DOHH2 (cell line): ENCODE results near the gene ABTB2.

Experiments
- H3F3A ChIP-seq: fragments of 200-600 bp; sonication (generic), shearing (Covaris generic); 2 replicates; pipeline ENCODE4 v1.6.0; 2016; ENCODE audit warnings: antibody characterized with exemption, mild to moderate bottlenecking; ENCODE audit not compliant: control insufficient read depth, insufficient read depth
- H3K27ac ChIP-seq: fragments of 200-600 bp; sonication (generic); 2 replicates; pipeline ENCODE4 v1.5.1; 2014; ENCODE audit warnings: low read depth, mild to moderate bottlenecking, low read length, moderate library complexity
- H3K27me3 ChIP-seq: fragments of 200-600 bp; sonication (generic); 2 replicates; pipeline ENCODE4 v1.6.1; 2014; ENCODE audit warnings: mild to moderate bottlenecking, low read length, mixed read lengths; ENCODE audit not compliant: control insufficient read depth
- H3K36me3 ChIP-seq: fragments of 200-600 bp; sonication (generic); 2 replicates; pipeline ENCODE4 v1.6.1; 2014; ENCODE audit warnings: mild to moderate bottlenecking, low read length, moderate library complexity, mixed read lengths; ENCODE audit not compliant: control insufficient read depth
- H3K4me1 ChIP-seq: fragments of 200-600 bp; sonication (generic); 2 replicates; pipeline ENCODE4 v1.6.1; 2014; ENCODE audit warnings: mild to moderate bottlenecking, low read length, mixed read lengths; ENCODE audit not compliant: control insufficient read depth
- H3K4me2 ChIP-seq: fragments of 200-600 bp; sonication (generic); 2 replicates; pipeline ENCODE4 v1.6.0; 2014; ENCODE audit warnings: mild to moderate bottlenecking, low read length, moderate library complexity
- H3K4me3 ChIP-seq: fragments of 200-600 bp; sonication (generic); 2 replicates; pipeline ENCODE4 v1.5.1; 2014; ENCODE audit warnings: mild to moderate bottlenecking, low read length, mixed read lengths
- H3K79me2 ChIP-seq: fragments of 200-600 bp; sonication (generic); 2 replicates; pipeline ENCODE4 v1.6.1; 2014; ENCODE audit warnings: mild to moderate bottlenecking, low read length, mixed read lengths; ENCODE audit not compliant: control insufficient read depth
- H3K9me2 ChIP-seq: fragments of 200-600 bp; sonication (generic); replicated peaks from 2 replicates; pipeline ENCODE4 v1.6.1; 2014; ENCODE audit warnings: mild to moderate bottlenecking, low read length, mixed read lengths; ENCODE audit not compliant: control insufficient read depth
- H3K9me3 ChIP-seq: fragments of 200-600 bp; sonication (generic); 2 replicates; pipeline ENCODE4 v1.6.1; 2014; ENCODE audit warnings: antibody characterized with exemption, low read length, mixed read lengths; ENCODE audit not compliant: control insufficient read depth, insufficient read depth
- H4K20me1 ChIP-seq: fragments of 200-600 bp; sonication (generic); 2 replicates; pipeline ENCODE4 v1.6.0; 2014; ENCODE audit warnings: low read depth, mild to moderate bottlenecking, antibody characterized with exemption, low read length, moderate library complexity; ENCODE audit not compliant: control insufficient read depth, insufficient read depth
- EZH2phosphoT487 ChIP-seq: fragments of 200-600 bp; sonication (generic); IDR thresholded peaks from 2 replicates; pipeline ENCODE4 v1.6.1; 2017; ENCODE audit warnings: borderline replicate concordance, mild to moderate bottlenecking, antibody characterized with exemption, low read length, moderate library complexity, mixed read lengths
- TF ChIP-seq, protein P1 (sequence below): fragments of 200-600 bp; sonication (generic); IDR thresholded peaks from one replicate; pipeline ENCODE4 v1.5.1; 2014; ENCODE audit warnings: antibody characterized with exemption, mild to moderate bottlenecking, low read depth, low read length; ENCODE audit not compliant: poor library complexity, severe bottlenecking

Gene ABTB2

DNA sequence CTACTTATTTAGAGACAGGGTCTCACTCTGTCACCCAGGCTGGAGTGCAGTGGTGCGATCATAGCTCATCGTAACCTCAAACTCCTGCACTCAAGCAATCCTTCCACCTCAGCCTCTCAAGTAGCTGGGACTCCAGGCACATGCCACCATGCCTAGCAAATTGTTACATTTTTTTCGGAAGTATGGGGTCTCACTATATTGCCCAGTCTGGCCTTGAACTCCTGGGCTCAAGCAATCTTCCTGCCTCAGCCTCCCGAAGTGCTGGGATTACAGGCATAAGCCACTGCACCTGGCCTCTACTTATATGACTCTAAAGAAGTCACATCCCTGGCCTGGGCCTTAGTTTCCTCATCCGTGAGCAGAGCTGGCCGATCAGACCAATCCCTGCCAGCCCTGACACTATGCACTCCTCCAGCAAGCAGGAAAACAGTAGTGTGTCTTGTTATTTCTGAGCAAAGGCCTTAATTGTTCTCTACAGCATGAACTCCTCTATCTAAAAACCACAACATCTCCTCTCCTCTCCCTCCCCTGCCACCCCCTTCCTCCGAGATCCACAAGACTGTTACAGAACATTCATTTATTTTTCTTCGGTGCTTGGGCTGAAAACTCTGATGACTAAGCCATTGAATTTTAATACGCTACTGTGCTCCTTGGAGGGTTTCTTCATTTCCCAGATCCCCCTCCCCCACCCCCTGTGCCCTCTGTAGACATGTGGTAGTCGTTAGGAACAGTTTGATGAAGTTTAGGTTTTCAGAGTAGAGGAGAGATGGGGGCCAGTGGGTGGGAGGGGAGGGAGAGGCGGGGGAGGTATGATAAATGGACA is 91.5 kb downstream of the ABTB2 start:
- TF ChIP-seq EZH2phosphoT487, result no peak
- TF ChIP-seq, protein P1, sequence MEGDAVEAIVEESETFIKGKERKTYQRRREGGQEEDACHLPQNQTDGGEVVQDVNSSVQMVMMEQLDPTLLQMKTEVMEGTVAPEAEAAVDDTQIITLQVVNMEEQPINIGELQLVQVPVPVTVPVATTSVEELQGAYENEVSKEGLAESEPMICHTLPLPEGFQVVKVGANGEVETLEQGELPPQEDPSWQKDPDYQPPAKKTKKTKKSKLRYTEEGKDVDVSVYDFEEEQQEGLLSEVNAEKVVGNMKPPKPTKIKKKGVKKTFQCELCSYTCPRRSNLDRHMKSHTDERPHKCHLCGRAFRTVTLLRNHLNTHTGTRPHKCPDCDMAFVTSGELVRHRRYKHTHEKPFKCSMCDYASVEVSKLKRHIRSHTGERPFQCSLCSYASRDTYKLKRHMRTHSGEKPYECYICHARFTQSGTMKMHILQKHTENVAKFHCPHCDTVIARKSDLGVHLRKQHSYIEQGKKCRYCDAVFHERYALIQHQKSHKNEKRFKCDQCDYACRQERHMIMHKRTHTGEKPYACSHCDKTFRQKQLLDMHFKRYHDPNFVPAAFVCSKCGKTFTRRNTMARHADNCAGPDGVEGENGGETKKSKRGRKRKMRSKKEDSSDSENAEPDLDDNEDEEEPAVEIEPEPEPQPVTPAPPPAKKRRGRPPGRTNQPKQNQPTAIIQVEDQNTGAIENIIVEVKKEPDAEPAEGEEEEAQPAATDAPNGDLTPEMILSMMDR, result no peak
- Histone ChIP-seq H3K27ac (no peak overlapping the region), H3K4me2 (no peak overlapping the region), H3F3A (no peaks in the 10 kb centered on the region), H3K4me3 (no peak overlapping the region), H4K20me1 (no peaks in the 10 kb centered on the region), H3K9me2 (no peaks in the 10 kb centered on the region), H3K9me3 (no peaks in the 10 kb centered on the region), H3K79me2 (no peaks in the 10 kb centered on the region), H3K27me3 (peaks cover 9% of the 10 kb centered on the region; the same call in 1 of the 2 replicates), H3K4me1 (no peaks in the 10 kb centered on the region), H3K36me3 (no peaks in the 10 kb centered on the region)

DNA sequence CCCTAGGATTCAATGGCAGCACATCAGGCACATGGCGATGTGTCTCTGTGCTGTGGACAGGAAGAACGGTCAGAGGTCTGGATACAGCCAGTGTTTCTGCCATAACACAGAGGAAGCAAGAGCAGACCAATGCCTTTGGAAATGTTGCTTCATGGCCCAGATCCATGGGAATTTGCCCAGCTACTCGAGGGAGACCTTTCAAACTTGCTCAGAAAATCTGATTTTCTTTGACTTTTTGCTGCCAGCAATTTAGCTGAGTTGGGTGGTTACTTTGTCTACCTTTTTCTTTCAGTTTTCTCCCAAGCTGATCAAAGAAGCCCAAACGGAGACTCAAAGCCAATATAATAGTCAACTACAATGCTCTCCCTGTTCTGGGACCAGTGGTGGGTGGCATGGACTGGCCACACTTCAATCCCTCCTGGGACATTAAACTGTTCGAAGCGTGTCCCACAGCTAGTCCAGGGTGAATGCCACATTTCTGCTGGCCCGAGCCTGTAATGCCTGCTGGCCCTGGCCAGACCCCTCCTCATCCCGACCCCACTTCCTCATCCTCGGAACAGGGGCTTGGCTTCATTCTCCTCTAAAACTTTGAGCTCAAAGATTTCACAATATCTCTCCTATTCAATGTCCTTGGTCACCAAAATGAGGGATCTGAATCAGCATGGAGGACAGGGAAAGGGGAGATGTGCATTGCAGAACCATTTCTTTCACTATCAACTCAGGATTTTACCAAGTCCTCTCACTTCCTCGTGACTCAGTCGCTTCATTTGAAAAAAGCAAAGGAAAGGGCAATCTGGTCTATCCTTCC is 93.3 kb downstream of the ABTB2 start:
- H3K36me3 ChIP-seq, result no peaks in the 10 kb centered on the region
- no peaks in the 10 kb centered on the region for H3K4me1 ChIP-seq
- peaks cover 11% of the 10 kb centered on the region; the same call in 1 of the 2 replicates for H3K27me3 ChIP-seq
- H4K20me1 ChIP-seq, result no peaks in the 10 kb centered on the region
- H3F3A ChIP-seq, result no peaks in the 10 kb centered on the region
- no peaks in the 10 kb centered on the region for H3K9me2 ChIP-seq
- no peaks in the 10 kb centered on the region for H3K9me3 ChIP-seq
- no peaks in the 10 kb centered on the region for H3K79me2 ChIP-seq
- H3K4me2 ChIP-seq, result no peak overlapping the region
- no peak overlapping the region for H3K4me3 ChIP-seq
- no peak overlapping the region for H3K27ac ChIP-seq
- TF ChIP-seq EZH2phosphoT487, result no peak
- TF ChIP-seq, protein P1, result no peak

DNA sequence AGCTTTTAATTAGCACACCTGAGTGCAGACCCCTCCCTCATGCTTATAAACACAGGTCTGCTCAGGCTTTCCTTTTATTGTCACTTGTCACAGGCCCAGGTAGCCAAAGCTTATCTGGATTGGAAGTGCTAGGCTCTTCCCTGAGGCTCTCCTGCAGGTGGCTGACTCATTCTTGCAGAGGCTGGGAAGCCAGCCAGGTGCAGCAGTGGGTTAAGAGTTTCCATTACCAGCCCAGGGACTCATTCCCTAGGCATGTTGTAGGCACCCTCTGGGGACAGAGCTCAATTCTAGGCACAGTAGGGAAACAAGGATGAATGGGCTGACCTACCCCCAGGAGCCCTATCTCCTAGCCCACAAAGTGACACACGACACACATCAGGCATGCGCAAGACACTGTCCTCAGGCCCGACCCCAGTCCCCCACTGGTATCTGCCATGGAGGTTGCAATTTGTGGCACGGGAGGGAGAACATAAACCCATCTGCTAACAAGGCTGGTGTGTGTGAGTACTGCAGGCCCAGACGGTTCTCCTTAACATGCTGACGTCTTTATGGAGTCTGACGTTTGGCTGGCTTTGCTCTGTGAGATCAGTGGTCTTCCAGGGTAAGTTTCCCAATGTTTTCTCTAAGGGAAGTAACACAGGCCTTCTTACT is 94.2 kb downstream of the ABTB2 start:
- Histone ChIP-seq H3K79me2 (no peaks in the 10 kb centered on the region), H3K4me1 (no peaks in the 10 kb centered on the region), H3K27ac (no peak overlapping the region), H3K36me3 (no peaks in the 10 kb centered on the region), H3K4me3 (no peak overlapping the region), H3K4me2 (no peak overlapping the region), H4K20me1 (no peaks in the 10 kb centered on the region), H3K9me2 (no peaks in the 10 kb centered on the region), H3K9me3 (no peaks in the 10 kb centered on the region), H3F3A (no peaks in the 10 kb centered on the region), H3K27me3 (peaks cover 9% of the 10 kb centered on the region; the same call in 1 of the 2 replicates)
- TF ChIP-seq, protein P1, result no peak
- no peak for TF ChIP-seq EZH2phosphoT487
